ENCODE results near the gene OLFML1. TPM values are rescaled to one million over a fixed set of nuclear protein-coding genes. Genes with fewer than 3 reads are reported as not detected.
A peak's percentile ranks its signal among the peaks of the same experiment; 100 is the strongest.

Gene OLFML1
- total and polyA plus RNA-seq, 2 of the 8 experiments (the other 6 are each of a cell fraction or from before 2014, with no cell fraction given) = 0.24 TPM; not detected in 1

GRCh38 chr11:7448201-7448600 is 37.1 kb upstream of the OLFML1 start:
- peaks cover 0 to 1% (median 0%) of the 10 kb centered on the region in 4 experiments; a peak in 3 of 7 replicates for H3K27me3 ChIP-seq (replicated peaks in 1 of 4; ENCODE audit: control insufficient read depth in 3 of 4, extremely low read depth in 1 of 4, insufficient read depth in 3 of 4, low read length in 3 of 4)
- no peak overlapping the region for H3K56ac ChIP-seq (replicated peaks; ENCODE audit: insufficient read length, low read depth, low read length)
- H3K79me2 ChIP-seq (ENCODE audit: control insufficient read depth in 1 of 2, insufficient read depth in 2 of 2, low read length in 2 of 2) = no peaks in the 10 kb centered on the region
- H3K27ac ChIP-seq (ENCODE audit: low read depth, low read length) = no peak overlapping the region
- peak in 1 of 2 experiments; percentile 52 for DNase-seq (ENCODE audit: low read depth in 1 of 2, low spot score in 2 of 2)
- peak; percentile 24 for FAIRE-seq
- no peaks in the 10 kb centered on the region for H3K79me1 ChIP-seq (ENCODE audit: low read depth, low read length)
- no peak overlapping the region for H3K14ac ChIP-seq (ENCODE audit: insufficient read length)
- POLR2A ChIA-PET (ENCODE audit: partially characterized antibody) = no interaction called here
- CTCF ChIA-PET (ENCODE audit: partially characterized antibody) = interaction anchor here (0.6 to 9.1 kb wide), 12 partner anchors 10 to 299 kb away, joined by 3 to 171 read pairs (median 4); no protein-coding TSS in a partner anchor
- no peak overlapping the region for H3K4ac ChIP-seq (replicated peaks; ENCODE audit: insufficient read length, low read depth, low read length)
- no peak overlapping the region for H3K18ac ChIP-seq (ENCODE audit: extremely low read depth, low read length)
- H3K36me3 ChIP-seq (ENCODE audit: control insufficient read depth in 2 of 4, insufficient read depth in 4 of 4, low read length in 3 of 4) = no peaks in the 10 kb centered on the region
- H2BK5ac ChIP-seq (ENCODE audit: low read depth, low read length) = peak overlapping the region; percentile 47; the same call in 1 of the 2 replicates
- H3K4me2 ChIP-seq (ENCODE audit: insufficient read depth in 1 of 2, low read depth in 2 of 2, low read length in 2 of 2) = no peak overlapping the region
- no peak overlapping the region for H2BK12ac ChIP-seq (ENCODE audit: low read depth, low read length)
- H2AK5ac ChIP-seq (ENCODE audit: low read depth, low read length) = no peak overlapping the region
- H4K91ac ChIP-seq (replicated peaks; ENCODE audit: insufficient read length, low read length) = no peak overlapping the region
- no peak overlapping the region for H3K23ac ChIP-seq (ENCODE audit: insufficient read length)
- H4K5ac ChIP-seq (ENCODE audit: insufficient read length, low read depth, low read length) = no peak overlapping the region
- H3K9me3 ChIP-seq (ENCODE audit: insufficient read depth in 2 of 2, low read depth in 1 of 2, low read length in 1 of 2) = no peaks in the 10 kb centered on the region
- H3K4me1 ChIP-seq (replicated peaks in 1 of 4; ENCODE audit: control insufficient read depth in 3 of 4, insufficient read depth in 4 of 4, low read length in 3 of 4) = no peaks in the 10 kb centered on the region; a peak in 1 of 7 replicates
- TF ChIP-seq ZNF274 (IDR thresholded peaks at IDR 0.05; ENCODE audit: borderline replicate concordance, extremely low read depth, low read length) (no peak), MAX (IDR thresholded peaks at IDR 0.05) (0 out of 2 replicates have a peak, but pooled peaks have one; percentile 15), RAD21 (IDR thresholded peaks at IDR 0.05 in 1 of 2, conservative IDR thresholded peaks at IDR 0.05 in 1 of 2; ENCODE audit: low read depth in 2 of 2, low read length in 2 of 2) (peak; percentile 58 to 67), E2F6 (IDR thresholded peaks at IDR 0.05) (no peak), YY1 (IDR thresholded peaks at IDR 0.05; ENCODE audit: low read depth, low read length) (0 out of 2 replicates have a peak, but pooled peaks have one; percentile 44)
- TF ChIP-seq, protein P1, sequence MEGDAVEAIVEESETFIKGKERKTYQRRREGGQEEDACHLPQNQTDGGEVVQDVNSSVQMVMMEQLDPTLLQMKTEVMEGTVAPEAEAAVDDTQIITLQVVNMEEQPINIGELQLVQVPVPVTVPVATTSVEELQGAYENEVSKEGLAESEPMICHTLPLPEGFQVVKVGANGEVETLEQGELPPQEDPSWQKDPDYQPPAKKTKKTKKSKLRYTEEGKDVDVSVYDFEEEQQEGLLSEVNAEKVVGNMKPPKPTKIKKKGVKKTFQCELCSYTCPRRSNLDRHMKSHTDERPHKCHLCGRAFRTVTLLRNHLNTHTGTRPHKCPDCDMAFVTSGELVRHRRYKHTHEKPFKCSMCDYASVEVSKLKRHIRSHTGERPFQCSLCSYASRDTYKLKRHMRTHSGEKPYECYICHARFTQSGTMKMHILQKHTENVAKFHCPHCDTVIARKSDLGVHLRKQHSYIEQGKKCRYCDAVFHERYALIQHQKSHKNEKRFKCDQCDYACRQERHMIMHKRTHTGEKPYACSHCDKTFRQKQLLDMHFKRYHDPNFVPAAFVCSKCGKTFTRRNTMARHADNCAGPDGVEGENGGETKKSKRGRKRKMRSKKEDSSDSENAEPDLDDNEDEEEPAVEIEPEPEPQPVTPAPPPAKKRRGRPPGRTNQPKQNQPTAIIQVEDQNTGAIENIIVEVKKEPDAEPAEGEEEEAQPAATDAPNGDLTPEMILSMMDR (IDR thresholded peaks at IDR 0.05; ENCODE audit: control extremely low read depth in 1 of 3, insufficient read depth in 1 of 3, low read depth in 1 of 3, low read length in 3 of 3) = peak; percentile 40 to 71 (median 46)
- no peak overlapping the region for H3K9ac ChIP-seq (replicated peaks in 1 of 4; ENCODE audit: extremely low read depth in 1 of 4, low read depth in 3 of 4, low read length in 3 of 4)
- H2AFZ ChIP-seq (ENCODE audit: low read length) = peak overlapping the region; percentile 74; the same call in 1 of the 2 replicates
- H2BK20ac ChIP-seq (ENCODE audit: low read length) = no peak overlapping the region
- H2BK120ac ChIP-seq (replicated peaks; ENCODE audit: low read depth, low read length) = no peak overlapping the region
- 75% methylated on average over 12 of the region's 12 CpGs; no CpG with 5 or more reads in 1 of the 2 experiments for WGBS, 2 experiments (ENCODE audit: extremely low coverage in 1 of 2, insufficient coverage in 1 of 2, insufficient read length in 1 of 2, insufficient replicate concordance in 2 of 2, low coverage in 1 of 2, low lambda C conversion rate in 2 of 2, missing lambda C conversion rate in 1 of 2)
- no peak overlapping the region for H2BK15ac ChIP-seq (ENCODE audit: low read length)
- H4K8ac ChIP-seq (ENCODE audit: extremely low read depth, insufficient read depth, low read length) = no peak overlapping the region
- H3K4me3 ChIP-seq (ENCODE audit: extremely low read depth in 1 of 4, insufficient read depth in 2 of 4, low read depth in 3 of 4, low read length in 4 of 4) = no peak overlapping the region
- no peaks in the 10 kb centered on the region for H4K20me1 ChIP-seq (replicated peaks in 1 of 2; ENCODE audit: control insufficient read depth in 1 of 2, insufficient read depth in 2 of 2, low read length in 2 of 2)
- no peaks in the 10 kb centered on the region for H3K23me2 ChIP-seq (ENCODE audit: low read depth, low read length)
